HG03575 (cell line): ENCODE results near the gene PTRH1.
A peak's percentile ranks its signal among the peaks of the same experiment; 100 is the strongest.
"Not testable (repeated sequence)": the region's sequence is repeated elsewhere in the genome, so short reads cannot be mapped to it uniquely, and the experiment has no call there.

Source experiments
- ATAC-seq: cut with Tn5 transposase; IDR thresholded peaks from one replicate; pipeline ENCODE4 v1.9.1; 2021; ENCODE audit not compliant: unreplicated experiment, insufficient number of reproducible peaks, low FRiP score; ENCODE audit errors: extremely low read depth

PTRH1 gene

GRCh38 chr9:127715470-127716337, at the start of gene PTRH1, which contains the start of gene TTC16:
TSS of gene PTRH1 (minus strand) at chr9:127715663. CDS start at chr9:127715639, 24 bp downstream.
TSS of gene TTC16 (plus strand) at chr9:127716079. CDS start at chr9:127716146, 67 bp downstream.
- peak; percentile 48 for ATAC-seq

- no peak for ATAC-seq
These were observed 48.5 kb upstream of the PTRH1 start for GRCh38 chr9:127763918-127764384.

- no peak for ATAC-seq
These were observed 46.7 kb upstream of the PTRH1 start for GRCh38 chr9:127762111-127762676.

- ATAC-seq: no peak
These were observed 46.1 kb upstream of the PTRH1 start for GRCh38 chr9:127761491-127761956.

GRCh38 chr9:127761061-127761460, 45.6 kb upstream of the PTRH1 start:
- ATAC-seq: no peak

GRCh38 chr9:127758843-127759242, 43.4 kb upstream of the PTRH1 start:
- no peak for ATAC-seq

GRCh38 chr9:127756776-127757175, 41.3 kb upstream of the PTRH1 start:
- ATAC-seq: not testable (repeated sequence)

GRCh38 chr9:127756233-127756632, 40.8 kb upstream of the PTRH1 start:
- ATAC-seq: no peak

- no peak for ATAC-seq
These were observed 39.9 kb upstream of the PTRH1 start for GRCh38 chr9:127755061-127756060.

GRCh38 chr9:127754099-127755060, 38.9 kb upstream of the PTRH1 start:
- ATAC-seq: no peak

- ATAC-seq: no peak
These were observed 38.2 kb upstream of the PTRH1 start for GRCh38 chr9:127753622-127754021.

GRCh38 chr9:127753148-127753547, 37.7 kb upstream of the PTRH1 start:
- ATAC-seq: no peak

GRCh38 chr9:127751269-127752054, 36.0 kb upstream of the PTRH1 start:
- no peak for ATAC-seq

GRCh38 chr9:127749090-127749787, 33.8 kb upstream of the PTRH1 start:
- no peak for ATAC-seq

GRCh38 chr9:127746959-127747569, 31.6 kb upstream of the PTRH1 start:
- ATAC-seq: no peak

GRCh38 chr9:127744398-127745110, 29.1 kb upstream of the PTRH1 start:
- no peak for ATAC-seq
